ENCODE results near the gene B4GALT2. TPM values are rescaled to one million over a fixed set of nuclear protein-coding genes. Genes with fewer than 3 reads are reported as not detected.

B4GALT2 gene
- total and polyA plus RNA-seq, 10 of the 15 experiments (the other 5 are each of a cell fraction or from before 2014, with no cell fraction given), result 0.98 to 61.0 (median 23.4) TPM

DNA sequence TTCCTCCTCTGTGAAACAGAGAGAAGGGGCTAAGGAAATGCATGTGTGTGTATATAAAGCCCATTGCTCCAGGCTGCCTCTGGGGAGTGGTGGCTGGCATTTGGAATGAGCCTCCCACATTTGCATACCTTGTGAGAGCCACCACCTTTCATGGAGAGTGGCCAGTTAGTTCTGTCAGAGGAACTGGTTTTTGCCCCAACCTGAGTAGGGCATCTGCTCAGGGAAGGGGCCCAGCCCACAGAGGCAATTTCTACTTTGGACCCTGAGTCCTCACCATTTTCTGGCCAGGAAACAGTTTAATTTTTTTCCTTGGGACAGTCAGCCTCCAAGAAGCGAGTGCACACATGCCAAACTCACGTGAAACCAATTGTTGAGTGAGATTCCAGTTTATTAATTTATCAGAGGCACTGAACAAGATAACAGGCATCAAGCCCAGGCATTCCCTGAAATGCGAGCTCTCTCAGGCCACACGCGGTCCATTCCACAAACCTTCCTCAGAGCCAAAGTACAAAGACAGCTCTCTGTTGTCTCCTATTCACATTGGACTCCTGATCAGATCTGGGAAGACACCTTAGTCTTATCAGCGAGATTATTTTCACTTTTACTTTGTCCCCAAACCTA is 53.3 kb downstream of the B4GALT2 start (continued):
- TF ChIP-seq KAT2A (conservative IDR thresholded peaks at IDR 0.05; ENCODE audit: control insufficient read depth, low read depth, low read length) (no peak), SMC3 (IDR thresholded peaks at IDR 0.05; ENCODE audit: borderline replicate concordance, low read length) (no peak), NR2F1 (conservative IDR thresholded peaks at IDR 0.05) (no peak)

DNA sequence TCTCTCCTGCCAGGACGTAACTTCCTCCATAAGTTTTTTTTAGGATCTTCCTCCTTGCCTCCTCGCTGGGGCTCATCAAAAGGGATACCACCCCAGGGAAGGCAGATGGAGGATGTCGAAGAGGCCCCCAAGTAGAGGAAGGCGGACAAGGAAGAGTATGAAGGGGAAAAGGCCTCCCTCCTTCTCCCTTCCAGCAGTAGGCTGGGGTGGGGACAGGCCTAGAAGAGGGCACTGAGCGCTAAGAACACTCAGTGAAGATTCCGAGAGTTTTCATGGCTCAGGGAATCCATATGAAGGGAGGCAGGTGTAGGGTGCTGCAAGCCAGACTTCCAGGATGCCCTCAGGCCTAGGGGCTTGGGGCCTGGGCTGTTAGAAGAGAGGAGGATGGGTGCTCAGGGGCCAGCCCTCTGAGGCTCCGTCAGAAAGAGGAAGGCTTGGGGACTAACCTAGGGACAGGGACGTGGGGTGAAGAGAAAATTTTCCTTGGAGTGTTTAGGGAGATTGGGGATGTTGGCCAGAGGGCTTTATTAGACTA is 54.1 kb downstream of the B4GALT2 start:
- ATAC-seq, result no peak
- H3K27ac ChIP-seq (ENCODE audit: control insufficient read depth, insufficient read depth), result no peak overlapping the region
- no peak overlapping the region for H3K4me2 ChIP-seq (ENCODE audit: control insufficient read depth, insufficient read depth)
- ChIA-PET CTCF (interaction anchor here (0.9 to 8.9 kb wide), 4 partner anchors 9 to 41 kb away, joined by 3 to 167 read pairs (median 42); no protein-coding TSS in a partner anchor), SMC1A (ENCODE audit: uncharacterized antibody, unreplicated experiment) (interaction anchor here (2.1 kb wide), 1 partner anchor 98 kb away, joined by 5 read pairs; no protein-coding TSS in a partner anchor), RAD21 (ENCODE audit: unreplicated experiment) (interaction anchor here (1.6 kb wide), 1 partner anchor 269 kb away, joined by 3 read pairs; no protein-coding TSS in a partner anchor), POLR2A (interaction anchor here (1.2 kb wide), 1 partner anchor 44 kb away, joined by 3 read pairs; no protein-coding TSS in a partner anchor)
- H3K4me3 ChIP-seq, result no peak overlapping the region
- H3K4me1 ChIP-seq (ENCODE audit: control insufficient read depth, insufficient read depth, low read length), result peaks cover 6% of the 10 kb centered on the region
- WGBS (ENCODE audit: insufficient coverage, insufficient replicate concordance, low lambda C conversion rate, missing lambda C conversion rate), result 50% methylated on average over 8 of the region's 8 CpGs
- BruUV-seq (replicated peaks), result no TSS peak
- H2AFZ ChIP-seq (ENCODE audit: control insufficient read depth, low read depth, low read length), result no peak overlapping the region
- no peaks in the 10 kb centered on the region for H3K36me3 ChIP-seq (ENCODE audit: control insufficient read depth in 2 of 2, insufficient read depth in 2 of 2, low read length in 1 of 2)
- no peak overlapping the region for H3K9ac ChIP-seq (ENCODE audit: control insufficient read depth, insufficient read depth, low read length)
- intact Hi-C loops (cut with micrococcal nuclease; ENCODE audit: unreplicated experiment), result loop anchor here (5.0 kb wide), 1 partner anchor 41 kb away; the partner anchor contains the start of gene CCDC24
- no peaks in the 10 kb centered on the region for H4K20me1 ChIP-seq (ENCODE audit: control insufficient read depth, insufficient read depth)
- FAIRE-seq, result no peak
- no peaks in the 10 kb centered on the region for H3K27me3 ChIP-seq (replicated peaks in 1 of 2; ENCODE audit: control insufficient read depth in 2 of 2, insufficient read depth in 2 of 2, low read length in 1 of 2)
- TF ChIP-seq RCOR1 (conservative IDR thresholded peaks at IDR 0.05; ENCODE audit: low read depth, low read length), result no peak
- TF ChIP-seq, protein P1, sequence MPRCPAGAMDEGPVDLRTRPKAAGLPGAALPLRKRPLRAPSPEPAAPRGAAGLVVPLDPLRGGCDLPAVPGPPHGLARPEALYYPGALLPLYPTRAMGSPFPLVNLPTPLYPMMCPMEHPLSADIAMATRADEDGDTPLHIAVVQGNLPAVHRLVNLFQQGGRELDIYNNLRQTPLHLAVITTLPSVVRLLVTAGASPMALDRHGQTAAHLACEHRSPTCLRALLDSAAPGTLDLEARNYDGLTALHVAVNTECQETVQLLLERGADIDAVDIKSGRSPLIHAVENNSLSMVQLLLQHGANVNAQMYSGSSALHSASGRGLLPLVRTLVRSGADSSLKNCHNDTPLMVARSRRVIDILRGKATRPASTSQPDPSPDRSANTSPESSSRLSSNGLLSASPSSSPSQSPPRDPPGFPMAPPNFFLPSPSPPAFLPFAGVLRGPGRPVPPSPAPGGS (IDR thresholded peaks at IDR 0.05; ENCODE audit: borderline replicate concordance, insufficient read depth, low read depth, low read length, poor library complexity, severe bottlenecking), result no peak
- TF ChIP-seq, protein P2, sequence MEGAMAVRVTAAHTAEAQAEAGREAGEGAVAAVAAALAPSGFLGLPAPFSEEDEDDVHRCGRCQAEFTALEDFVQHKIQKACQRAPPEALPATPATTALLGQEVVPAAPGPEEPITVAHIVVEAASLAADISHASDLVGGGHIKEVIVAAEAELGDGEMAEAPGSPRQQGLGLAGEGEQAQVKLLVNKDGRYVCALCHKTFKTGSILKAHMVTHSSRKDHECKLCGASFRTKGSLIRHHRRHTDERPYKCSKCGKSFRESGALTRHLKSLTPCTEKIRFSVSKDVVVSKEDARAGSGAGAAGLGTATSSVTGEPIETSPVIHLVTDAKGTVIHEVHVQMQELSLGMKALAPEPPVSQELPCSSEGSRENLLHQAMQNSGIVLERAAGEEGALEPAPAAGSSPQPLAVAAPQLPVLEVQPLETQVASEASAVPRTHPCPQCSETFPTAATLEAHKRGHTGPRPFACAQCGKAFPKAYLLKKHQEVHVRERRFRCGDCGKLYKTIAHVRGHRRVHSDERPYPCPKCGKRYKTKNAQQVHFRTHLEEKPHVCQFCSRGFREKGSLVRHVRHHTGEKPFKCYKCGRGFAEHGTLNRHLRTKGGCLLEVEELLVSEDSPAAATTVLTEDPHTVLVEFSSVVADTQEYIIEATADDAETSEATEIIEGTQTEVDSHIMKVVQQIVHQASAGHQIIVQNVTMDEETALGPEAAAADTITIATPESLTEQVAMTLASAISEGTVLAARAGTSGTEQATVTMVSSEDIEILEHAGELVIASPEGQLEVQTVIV (IDR thresholded peaks at IDR 0.05; ENCODE audit: borderline replicate concordance, partially characterized antibody), result no peak
- no peak for TF ChIP-seq TAF1 (IDR thresholded peaks at IDR 0.05; ENCODE audit: borderline replicate concordance, low read depth, low read length)
- no peak for TF ChIP-seq IKZF1 (conservative IDR thresholded peaks at IDR 0.05)
- no peak for DNase-seq (ENCODE audit: low read depth, low spot score)
- in situ Hi-C loops (cut with MboI), result loop anchor here (10.0 kb wide), 1 partner anchor 268 kb away; no protein-coding TSS in a partner anchor
- H3K79me2 ChIP-seq (ENCODE audit: control insufficient read depth, insufficient read depth, low read length), result no peaks in the 10 kb centered on the region
- no peaks in the 10 kb centered on the region for H3K9me3 ChIP-seq (replicated peaks; ENCODE audit: control insufficient read depth, insufficient read depth, low read length)

Data from GM12878 (cell line).